Neutrophil (primary cell): Measurements from ENCODE around the gene SHC1.

Source experiments
- H3K27ac ChIP-seq: fragments of 200-600 bp; sonication (generic); 2 replicates; pipeline ENCODE4 v1.5.1; 2016; ENCODE audit warnings: mild to moderate bottlenecking, moderate library complexity
- H3K27me3 ChIP-seq: fragments of 200-600 bp; sonication (generic); 2 replicates; pipeline ENCODE4 v1.6.0; 2016; ENCODE audit warnings: mild to moderate bottlenecking
- H3K36me3 ChIP-seq: fragments of 200-600 bp; sonication (generic); 2 replicates; pipeline ENCODE4 v1.5.1; 2017
- H3K4me1 ChIP-seq, 2 experiments: fragments of 200-600 bp in 1 of 2; sonication (generic) in 1 of 2; 1 replicate in 1 of 2; 2 replicates in 1 of 2; pipeline versions ENCODE4 v1.5.1 to v1.6.1; 2013 to 2016; ENCODE audit warnings: low read depth in 1 of 2, low read length in 1 of 2, mild to moderate bottlenecking in 1 of 2, moderate library complexity in 1 of 2; ENCODE audit not compliant: control insufficient read depth in 1 of 2, insufficient read depth in 1 of 2
- H3K4me3 ChIP-seq, 2 experiments: fragments of 200-600 bp in 1 of 2; sonication (generic) in 1 of 2; 1 replicate in 1 of 2; 2 replicates in 1 of 2; pipeline ENCODE4 v1.5.1; 2013 to 2016; ENCODE audit warnings: low read depth in 1 of 2, low read length in 1 of 2, mild to moderate bottlenecking in 1 of 2, moderate library complexity in 1 of 2
- H3K9me3 ChIP-seq: fragments of 200-600 bp; sonication (generic); 2 replicates; pipeline ENCODE4 v1.5.1; 2016
- TF ChIP-seq, protein P1 (sequence below): fragments of 200-600 bp; sonication (generic); IDR thresholded peaks from 2 replicates; pipeline ENCODE4 v1.5.1; 2016; ENCODE audit warnings: antibody characterized with exemption

Gene SHC1

DNA sequence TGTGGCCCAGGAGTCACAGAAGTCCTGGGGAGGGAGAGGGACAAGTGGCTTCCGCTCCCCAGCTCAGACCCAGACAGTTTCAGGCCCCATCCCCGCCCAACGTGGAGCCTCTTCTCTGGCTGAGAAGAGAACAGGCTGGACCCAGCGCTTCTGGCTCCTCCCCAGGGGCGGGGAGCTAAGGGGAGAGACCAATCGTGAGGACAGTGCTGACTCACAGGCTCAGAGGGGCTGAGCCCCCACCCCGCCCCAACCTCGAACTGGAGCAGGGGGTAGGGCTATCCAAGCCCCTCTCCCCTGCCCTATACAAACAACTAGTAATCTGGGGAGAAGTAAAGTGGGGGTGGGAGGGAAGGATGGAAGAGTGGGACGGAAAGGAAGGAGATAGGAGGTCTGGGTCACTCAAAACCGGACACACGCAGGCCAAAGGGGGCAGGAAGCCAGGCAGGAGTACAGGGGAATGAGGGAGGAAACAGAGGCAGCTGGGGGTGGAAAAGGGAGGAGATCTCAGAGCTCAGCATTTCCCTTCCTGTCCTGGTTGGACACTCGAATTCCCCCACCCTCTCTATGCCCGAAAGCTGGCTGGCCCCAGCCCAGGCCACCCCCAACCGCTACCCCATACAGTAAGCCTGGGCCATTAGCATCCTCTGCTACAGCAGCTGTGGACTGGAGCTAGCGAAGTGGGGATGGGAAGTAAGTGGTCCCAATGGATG lies at the start of gene SHC1:
Gene SHC1, minus strand, starts transcription at position 117 of the 710 bp plus-strand sequence. CDS start 221 bp downstream, outside the sequence.
- TF ChIP-seq, protein P1, sequence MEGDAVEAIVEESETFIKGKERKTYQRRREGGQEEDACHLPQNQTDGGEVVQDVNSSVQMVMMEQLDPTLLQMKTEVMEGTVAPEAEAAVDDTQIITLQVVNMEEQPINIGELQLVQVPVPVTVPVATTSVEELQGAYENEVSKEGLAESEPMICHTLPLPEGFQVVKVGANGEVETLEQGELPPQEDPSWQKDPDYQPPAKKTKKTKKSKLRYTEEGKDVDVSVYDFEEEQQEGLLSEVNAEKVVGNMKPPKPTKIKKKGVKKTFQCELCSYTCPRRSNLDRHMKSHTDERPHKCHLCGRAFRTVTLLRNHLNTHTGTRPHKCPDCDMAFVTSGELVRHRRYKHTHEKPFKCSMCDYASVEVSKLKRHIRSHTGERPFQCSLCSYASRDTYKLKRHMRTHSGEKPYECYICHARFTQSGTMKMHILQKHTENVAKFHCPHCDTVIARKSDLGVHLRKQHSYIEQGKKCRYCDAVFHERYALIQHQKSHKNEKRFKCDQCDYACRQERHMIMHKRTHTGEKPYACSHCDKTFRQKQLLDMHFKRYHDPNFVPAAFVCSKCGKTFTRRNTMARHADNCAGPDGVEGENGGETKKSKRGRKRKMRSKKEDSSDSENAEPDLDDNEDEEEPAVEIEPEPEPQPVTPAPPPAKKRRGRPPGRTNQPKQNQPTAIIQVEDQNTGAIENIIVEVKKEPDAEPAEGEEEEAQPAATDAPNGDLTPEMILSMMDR = no peak
- no peak within 1 kb of the TSS for H3K4me3 ChIP-seq
- H3K9me3 ChIP-seq = no peaks in the 10 kb centered on the region
- H3K27me3 ChIP-seq = no peaks in the 10 kb centered on the region
- H3K36me3 ChIP-seq = peaks cover 35% of the 10 kb centered on the region
- H3K27ac ChIP-seq = peak within 1 kb of the TSS; percentile 69
- peaks cover 50 to 51% of the 10 kb centered on the region in 2 experiments for H3K4me1 ChIP-seq

DNA sequence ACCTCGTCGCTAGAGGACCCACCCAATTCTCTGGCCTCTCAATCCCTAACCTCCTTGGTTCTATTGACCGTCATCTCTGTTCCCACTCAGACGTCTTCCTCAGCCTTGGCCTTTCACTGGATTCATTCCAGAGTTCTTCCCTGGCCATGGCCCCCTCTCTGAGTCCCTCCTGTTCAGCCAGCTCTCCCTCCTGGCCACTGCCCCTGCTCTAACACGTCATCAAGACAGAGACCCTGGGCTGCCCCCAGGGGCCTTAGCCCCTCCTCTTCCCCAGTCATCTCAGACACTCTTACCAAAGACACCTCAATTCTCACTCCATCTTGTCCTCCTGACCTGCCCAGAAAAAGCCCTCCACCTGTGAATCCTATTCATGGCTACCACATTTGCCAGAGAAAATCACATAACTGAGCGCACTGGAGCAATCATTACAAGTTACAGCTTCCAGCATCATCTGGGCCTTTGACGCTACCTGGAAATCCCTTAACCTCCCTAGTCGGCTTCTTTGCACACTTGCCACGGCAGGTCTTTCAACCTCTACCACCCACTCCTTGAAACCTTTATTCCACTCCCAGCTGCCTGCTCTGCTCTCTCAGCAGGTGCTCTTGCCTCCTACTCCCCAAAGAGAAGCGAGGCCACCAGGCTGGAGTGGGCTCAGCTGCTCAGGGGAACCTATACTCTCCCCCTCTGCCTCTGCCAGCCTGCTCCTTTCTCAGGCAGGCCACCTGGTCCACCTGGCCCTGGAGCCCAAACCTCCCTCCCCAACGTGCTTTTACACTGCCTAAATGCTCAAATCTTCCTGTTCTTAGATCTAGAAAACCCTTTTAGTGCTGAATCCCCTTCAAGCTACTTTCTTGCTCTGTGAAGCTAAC lies 49.1 kb upstream of the SHC1 start:
- TF ChIP-seq, protein P1 = no peak
- peaks cover 37 to 44% of the 10 kb centered on the region in 2 experiments for H3K4me1 ChIP-seq
- no peaks in the 10 kb centered on the region for H3K9me3 ChIP-seq
- H3K27me3 ChIP-seq = no peaks in the 10 kb centered on the region
- peaks cover 52% of the 10 kb centered on the region for H3K36me3 ChIP-seq
- H3K27ac ChIP-seq = peak overlapping the region; percentile 97
- H3K4me3 ChIP-seq = no peak overlapping the region

DNA sequence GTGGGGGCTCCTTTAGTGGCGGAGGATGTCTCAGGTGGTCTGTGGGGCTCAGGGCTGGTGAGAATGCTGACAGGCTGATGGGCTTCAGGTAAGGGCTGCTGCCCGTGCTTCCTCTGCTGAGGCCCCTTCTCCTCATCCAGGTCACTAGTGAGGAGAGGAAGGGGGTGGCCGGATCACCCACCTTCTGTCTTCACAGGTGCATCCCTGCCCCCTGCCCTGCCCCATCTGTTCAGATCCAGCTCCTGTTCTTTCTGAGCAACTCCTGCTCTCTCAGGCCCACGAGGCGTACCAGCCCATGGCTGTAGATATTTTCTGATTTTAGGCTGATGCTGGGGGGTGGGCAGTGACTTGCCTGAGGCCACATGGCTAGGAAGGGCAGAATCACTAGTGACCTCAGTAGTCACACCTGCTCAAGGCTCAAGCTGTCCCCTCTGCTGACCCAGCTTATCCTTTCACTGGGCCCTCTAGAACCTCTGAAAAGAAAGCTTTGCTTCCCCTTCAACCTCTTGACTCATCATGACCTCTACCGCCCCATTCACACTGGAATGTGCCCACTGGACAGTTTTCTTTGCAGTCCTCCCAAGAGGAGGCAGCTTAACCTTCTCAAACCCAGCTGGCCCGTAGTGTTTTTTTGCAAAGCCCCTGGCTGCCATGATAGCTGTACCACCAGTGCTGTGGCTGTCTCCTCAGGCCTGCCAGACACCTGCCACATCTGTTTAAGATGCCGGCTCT lies 48.2 kb upstream of the SHC1 start:
- TF ChIP-seq, protein P1 = no peak

DNA sequence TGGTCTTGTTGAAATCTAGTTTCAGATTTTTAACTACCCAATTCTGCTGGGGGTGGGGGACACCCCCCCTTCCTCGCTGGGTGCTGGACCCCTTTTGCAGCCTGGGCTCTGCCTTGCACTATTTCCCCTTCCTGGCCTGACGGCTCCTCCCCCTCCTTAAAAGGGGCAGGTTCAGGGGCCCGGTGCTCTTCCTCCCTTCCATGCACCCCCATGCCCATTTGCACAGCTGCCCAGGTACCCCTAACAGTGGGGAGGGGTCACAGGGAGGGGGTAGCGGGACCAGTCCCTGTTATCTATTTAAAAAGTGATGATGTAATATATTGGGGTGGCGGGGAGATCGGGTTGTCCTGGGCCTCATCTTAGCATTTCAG lies 47.4 kb upstream of the SHC1 start:
- Histone ChIP-seq H3K9me3 (no peaks in the 10 kb centered on the region), H3K27me3 (no peaks in the 10 kb centered on the region), H3K4me3 (peak overlapping the region; percentile 41 to 65), H3K36me3 (peaks cover 69% of the 10 kb centered on the region), H3K27ac (peak overlapping the region; percentile 97), H3K4me1 (peaks cover 50 to 58% of the 10 kb centered on the region in 2 experiments)
- TF ChIP-seq, protein P1 = no peak

More for the DNA sequence above, 48.2 kb upstream of the SHC1 start:
- H3K36me3 ChIP-seq = peaks cover 60% of the 10 kb centered on the region
- no peaks in the 10 kb centered on the region for H3K9me3 ChIP-seq
- H3K27ac ChIP-seq = peak overlapping the region; percentile 97
- no peak overlapping the region for H3K4me3 ChIP-seq
- no peaks in the 10 kb centered on the region for H3K27me3 ChIP-seq
- H3K4me1 ChIP-seq = peaks cover 45 to 52% of the 10 kb centered on the region in 2 experiments
